Dermis microvascular lymphatic vessel endothelial cell (primary cell): ENCODE measurements around the gene RGS19. TPM values are rescaled to one million over a fixed set of nuclear protein-coding genes. Genes with fewer than 3 reads are reported as not detected.

Source experiments
- DNase-seq, 2 donors: peaks; one replicate each; pipeline versions ENCODE4 v3.0.0 to v3.0.0-alpha.2; 2010; ENCODE audit warnings: low read depth in 2 of 2
- total RNA-seq: library from RNA; depleted of rRNA; stranded (reverse); fragments of >200 nt; gene quantifications from 2 replicates; pipeline ENCODE4 v1.2.1, GENCODE V29; 2014

Gene RGS19
- total RNA-seq, 1 donor from 2014 or later = 12.8 TPM

DNA sequence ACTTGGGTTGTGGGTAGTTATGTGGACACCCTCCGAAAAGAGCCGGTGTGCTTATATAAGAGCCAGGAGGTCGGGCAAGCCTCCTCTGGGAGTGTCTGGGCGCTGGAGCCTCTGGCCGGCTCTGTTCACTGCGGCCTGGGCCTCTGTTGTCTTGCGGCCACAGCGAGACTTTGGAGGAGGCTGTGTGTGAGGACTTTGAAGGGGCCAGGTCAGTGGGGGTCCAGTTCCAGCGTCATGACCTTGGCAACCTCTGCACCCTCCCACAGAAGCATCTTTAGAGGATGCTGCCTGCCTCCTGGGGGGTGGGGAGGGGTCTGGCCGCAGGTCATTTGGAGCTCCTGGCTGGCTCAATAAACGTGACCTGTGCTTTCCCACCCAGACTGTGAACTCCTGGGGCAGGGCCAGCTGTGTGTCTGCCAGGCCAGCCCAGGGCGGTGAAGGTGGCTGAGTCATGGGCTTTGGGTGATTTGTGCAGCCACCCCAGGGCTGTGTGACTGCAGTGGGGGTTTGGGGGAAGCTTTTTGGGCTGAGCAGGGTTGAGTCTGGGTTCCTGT is 15.1 kb downstream of the RGS19 start:
- no peak for DNase-seq

DNA sequence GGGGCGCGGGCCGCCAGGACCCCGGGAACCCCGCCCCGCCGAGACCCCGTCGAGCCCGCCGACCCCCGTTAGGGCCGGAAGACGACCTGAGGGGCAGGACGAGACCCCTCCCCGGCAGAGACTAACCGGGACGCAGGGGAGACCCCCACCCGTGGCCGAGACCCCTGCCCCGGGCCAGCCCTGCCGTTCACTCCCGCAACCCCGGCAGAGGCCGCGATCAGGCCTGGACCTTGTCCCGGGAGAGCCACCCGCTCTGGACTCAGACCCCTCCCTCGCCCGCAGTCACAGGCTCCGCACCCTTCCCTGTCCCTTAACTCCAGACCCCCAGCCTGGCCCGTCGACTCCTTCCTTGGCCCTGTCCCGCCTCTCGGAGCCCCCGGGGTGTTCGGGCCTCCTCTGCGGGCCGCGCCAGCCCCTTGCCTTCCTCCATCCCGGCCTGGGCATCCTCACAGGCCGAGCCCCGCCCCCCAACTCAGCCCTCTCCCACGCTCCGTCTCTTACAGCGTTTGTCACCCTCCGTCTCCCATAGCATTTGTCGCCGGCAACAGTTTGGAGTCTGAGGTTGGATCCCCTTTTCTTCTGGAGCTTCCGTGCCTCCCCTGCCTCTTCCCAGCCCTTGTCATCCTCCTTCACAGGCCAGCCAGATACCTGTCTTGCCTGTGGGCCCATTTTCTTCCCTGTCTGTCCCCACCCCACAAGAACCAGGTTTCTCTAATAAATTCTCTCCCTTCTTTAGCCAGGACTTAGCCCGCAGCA is 15.8 kb downstream of the RGS19 start:
- DNase-seq = no peak

DNA sequence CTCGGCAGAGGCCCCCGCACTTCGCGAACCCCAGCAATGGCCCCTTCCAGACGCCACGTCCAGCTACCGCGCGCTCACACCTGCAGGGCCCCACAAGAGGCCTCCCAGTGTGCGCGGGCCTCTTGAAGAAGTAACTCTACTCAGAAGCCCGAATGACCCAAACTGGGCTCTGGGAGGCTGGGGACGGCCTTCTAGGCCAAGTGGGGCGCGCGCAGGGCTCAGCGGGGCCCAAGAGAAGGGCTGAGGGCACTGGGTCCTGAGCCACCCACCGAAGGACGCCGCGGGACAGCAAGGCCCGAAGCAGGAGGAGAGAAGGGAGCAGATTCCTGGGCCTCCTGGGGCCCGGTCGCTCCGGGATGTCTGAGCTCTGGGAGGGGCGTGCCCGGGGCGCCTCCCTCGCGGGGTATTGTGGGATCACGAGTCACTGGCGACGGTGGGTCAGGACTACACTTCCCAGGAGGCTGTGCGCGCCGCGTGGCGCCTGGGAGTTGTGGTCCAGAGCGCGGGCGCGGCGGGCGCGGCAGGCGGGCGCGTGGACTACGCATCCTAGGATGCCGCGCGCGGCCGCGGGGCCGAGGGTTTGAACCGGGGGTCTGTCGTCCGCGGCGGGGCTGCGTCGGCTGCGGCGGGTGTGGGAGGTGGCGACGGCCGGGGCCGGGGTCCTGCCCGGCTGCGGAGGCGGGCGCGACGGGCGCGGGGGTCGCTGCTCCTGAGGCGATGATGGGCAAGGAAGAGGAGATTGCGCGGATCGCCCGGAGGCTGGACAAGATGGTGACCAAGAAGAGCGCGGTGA is 16.5 kb downstream of the RGS19 start, which contains the start of gene TCEA2:
Gene TCEA2 (plus strand): TSS at position 603 of the 793 bp plus-strand sequence. CDS start 115 bp downstream, at position 718.
- DNase-seq = peak; percentile 89 to 97

- no peak for DNase-seq
These were observed 17.1 kb downstream of the RGS19 start for GRCh38 chr20:64062276-64062595.

DNA sequence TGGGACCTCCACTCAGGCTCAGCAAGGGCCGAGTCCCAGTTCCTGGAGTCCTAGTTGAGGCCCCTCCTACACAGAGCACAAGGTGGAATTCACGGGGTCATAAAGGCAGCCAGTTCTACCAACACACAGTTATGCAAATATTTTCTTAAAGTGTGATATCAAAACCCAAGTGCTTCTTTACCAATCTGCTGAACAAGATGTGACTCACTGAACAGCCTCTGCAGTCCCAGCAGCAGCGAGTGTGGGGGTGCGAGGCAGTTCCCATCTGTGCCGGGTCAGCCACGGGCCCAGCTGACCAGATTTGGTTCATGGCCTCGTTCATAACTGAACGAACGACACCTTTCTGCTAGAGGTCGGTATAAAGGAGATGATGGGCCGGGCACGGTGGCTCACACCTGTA is 20.8 kb downstream of the RGS19 start:
- DNase-seq = no peak

- peak; percentile 76 to 82 for DNase-seq
These were observed 21.5 kb downstream of the RGS19 start for GRCh38 chr20:64057628-64058498.

GRCh38 chr20:64056889-64057627 is 22.3 kb downstream of the RGS19 start:
- DNase-seq = peak in 1 of 2 donors; percentile 50

DNA sequence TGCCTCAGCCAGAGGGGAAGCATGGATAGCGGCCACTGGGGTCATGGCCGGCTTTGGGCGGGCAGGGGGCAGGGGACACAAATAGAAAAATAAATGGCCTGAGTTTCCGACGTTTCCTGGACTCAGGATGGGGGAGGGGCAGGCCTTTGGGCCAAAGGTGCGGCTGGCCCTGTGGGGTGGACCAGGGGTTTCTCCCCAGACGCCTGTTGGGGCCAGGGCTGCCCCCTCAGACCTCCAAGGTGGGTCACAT is 22.8 kb downstream of the RGS19 start:
- DNase-seq = peak; percentile 54 to 76

DNA sequence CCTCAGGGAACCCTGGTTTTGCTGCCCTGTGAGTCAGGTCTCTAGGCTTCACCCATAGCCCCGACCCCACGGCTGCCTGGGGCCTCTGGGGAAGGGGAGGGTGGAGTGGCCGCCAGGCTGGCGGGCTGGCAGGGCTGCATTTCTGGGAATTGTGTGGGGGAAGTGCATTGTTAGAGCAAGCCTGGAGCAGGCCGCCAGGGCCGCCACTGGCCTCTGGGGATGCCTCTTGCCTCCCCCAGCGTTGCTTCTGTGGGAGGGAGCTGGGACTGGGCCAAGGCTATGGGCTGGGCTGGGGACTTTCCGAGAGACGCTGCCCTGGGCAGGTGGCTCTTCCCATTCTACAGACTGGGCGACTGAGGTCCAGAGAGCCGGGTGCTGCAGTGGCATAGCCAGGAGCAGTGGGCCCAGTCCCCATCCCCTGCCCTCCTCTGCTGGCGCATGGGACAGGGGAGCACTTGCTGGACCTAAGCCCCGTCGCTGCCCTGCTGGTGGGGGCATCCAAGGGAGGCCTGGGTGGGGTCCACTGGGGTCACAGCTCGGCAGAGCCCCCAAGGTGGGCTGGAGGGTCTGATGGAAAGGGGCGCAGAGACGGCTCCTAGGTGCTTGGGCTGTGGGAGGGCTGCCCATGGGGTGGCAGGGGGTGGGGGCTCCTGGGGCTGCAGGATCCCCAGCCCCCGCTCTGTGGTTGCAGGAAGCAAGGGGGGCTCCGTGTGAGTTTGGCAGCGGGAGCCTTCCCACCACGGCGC is 23.3 kb downstream of the RGS19 start:
- peak; percentile 87 to 88 for DNase-seq

DNA sequence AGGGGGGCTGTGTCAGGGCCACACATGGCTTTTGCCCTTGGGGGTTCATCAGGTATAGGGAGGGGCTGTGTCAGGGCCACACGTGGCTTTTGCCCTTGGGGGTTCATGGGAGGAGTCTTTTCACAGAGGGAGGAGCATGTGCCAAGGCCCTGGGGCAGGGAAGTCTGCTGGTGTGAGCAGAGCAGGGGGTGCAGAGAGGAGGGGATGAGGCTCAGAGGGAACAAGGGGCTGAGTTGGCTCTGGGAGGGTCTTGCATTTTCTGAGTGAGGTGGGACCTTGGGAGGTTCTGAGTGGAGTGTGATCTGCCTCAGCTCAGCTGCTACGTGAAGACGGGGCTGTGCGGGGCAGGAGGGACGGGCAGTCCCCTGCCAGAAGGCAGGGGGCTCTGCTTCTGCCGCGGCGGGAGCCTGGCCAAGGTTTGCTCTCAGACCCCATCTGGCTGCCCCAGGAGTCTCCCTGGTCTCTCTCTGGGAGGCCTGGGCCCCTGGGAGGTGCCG is 23.9 kb downstream of the RGS19 start:
- DNase-seq = no peak

DNA sequence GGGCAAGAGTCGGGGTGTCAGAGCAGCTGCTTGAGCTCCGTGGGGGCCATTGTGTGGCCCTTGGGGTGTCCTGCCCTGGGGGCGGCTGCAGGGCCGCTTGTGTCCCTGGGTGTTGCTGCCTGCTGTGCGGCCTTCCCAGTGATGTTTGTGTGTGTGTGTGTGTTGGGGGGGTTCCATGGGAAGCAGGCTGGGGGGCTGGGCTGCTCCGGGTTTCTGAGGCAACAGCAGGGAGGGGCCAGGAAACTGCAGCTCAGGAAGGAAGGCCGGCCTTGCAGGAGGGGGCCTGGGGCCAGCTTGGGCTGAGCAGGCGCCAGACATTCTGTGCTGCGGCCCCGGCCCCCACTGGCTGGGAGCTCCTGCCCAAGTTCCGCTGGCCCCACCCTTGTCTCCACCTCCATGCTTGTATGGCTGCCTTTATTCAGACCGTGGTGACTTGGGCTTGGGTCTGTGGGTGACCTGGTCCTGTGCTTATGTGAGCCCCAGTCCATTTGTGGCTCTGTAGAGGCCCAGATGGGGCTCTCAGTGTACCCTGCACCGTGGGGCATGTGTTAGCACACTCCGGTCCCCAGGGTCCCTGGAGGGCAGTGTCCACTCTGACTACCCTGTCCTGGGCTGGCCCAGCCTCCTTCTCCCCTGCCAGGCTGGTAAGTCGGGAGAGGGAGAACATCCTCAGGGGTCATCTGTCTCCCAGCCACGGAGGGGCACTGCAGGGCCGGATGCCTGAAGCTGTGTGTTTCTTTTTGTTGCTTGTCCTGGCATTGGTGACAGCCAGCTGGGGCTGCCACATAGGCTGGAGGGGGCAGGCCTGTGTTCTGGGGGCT is 25.3 kb downstream of the RGS19 start:
- peak; percentile 93 to 97 for DNase-seq

- no peak for DNase-seq
These were observed 26.1 kb downstream of the RGS19 start for GRCh38 chr20:64052987-64053840.

DNA sequence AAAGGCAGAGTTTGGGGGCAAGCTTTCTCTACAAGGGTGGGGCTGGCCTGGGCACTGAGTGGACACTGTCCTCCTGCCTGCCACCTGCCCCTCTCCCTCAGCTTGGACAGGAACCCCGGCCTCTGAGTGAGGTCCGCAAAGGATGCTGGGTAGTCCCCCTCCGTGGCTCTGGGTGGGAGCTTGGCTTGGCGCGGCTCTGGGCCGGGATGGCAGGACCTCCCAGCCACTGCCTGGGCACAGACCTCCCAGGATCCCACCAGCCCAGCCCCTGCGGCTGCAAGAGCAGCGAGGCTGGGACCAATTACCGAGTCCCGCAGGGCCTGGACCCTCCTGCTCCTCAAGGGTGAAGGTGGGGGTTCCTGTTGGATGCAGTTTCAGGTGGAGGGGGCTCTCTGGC is 27.0 kb downstream of the RGS19 start:
- no peak for DNase-seq

GRCh38 chr20:64051561-64052325 is 27.6 kb downstream of the RGS19 start:
- DNase-seq = peak; percentile 85 to 86

- DNase-seq = no peak
These were observed 28.3 kb downstream of the RGS19 start for GRCh38 chr20:64051033-64051452.

DNA sequence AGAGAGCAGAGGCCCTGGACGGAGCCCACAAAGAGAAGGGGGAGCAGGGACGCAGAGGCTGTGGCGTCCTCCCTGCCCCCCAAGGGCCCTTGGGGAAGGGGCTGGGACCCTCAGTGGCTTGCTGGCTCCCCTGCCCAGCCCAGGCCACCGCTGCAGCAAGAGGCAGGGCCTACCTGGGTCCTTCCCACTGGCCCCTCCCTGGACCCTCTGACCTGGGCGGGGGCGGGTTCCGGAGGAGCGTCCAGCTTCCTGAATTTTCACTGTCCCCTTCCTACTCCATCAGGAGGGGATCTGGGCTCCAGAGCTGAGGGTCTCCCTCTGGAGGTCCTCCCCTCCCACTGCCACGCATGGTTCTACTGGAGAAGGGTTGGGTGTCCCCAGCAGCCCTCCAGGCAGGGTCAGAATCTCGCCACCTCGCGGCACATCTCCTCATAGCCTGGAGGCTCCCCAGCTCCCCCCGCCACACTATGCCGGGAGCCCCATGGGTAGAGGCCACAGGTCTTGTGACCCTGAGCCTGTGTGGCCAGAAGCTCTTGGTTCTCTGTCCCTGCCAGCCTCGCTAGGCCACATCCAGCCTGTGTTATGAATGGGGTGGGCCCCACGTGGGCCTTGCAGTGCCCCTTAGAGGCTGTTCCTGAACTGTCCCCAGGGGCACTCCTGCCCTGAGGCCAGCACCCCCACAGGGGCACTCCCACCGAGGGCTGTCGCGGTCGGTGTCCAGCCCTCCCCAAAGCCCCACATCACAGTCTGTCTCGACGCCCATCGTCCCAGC is 28.9 kb downstream of the RGS19 start:
- DNase-seq = no peak

DNA sequence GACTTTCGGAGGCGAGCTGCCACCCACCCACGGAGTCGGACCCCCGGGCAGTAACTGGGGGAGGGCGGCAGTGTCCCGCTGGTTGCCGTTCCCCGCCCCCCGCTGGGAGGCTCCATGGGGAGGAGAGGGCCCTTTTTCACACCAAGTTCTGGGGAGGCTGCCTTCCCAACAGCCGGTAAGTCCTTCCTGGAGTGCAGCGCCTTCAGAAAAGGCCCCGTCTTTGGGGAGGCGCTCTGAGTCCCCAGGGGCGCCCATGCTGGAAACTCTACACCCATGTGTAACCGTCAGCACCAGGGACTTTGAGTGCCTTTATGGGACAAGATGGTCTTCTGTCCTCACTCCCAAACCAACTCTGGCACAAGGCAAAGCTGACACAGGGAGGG is 29.4 kb downstream of the RGS19 start:
- DNase-seq = peak in 1 of 2 donors; percentile 46
